Liver (tissue), 2 donors: Measurements from ENCODE around the gene CAMK1G.

Source experiments
- CTCF ChIP-seq: fragments of 150-350 bp; IDR thresholded peaks from 2 replicates; pipeline ENCODE4 v1.5.1; 2017; ENCODE audit warnings: improper control_type of control experiment, low read depth, low read length; ENCODE audit not compliant: missing input control
- FOXA1 ChIP-seq: IDR thresholded peaks from 2 replicates; pipeline ENCODE4 v1.6.1; 2016; ENCODE audit warnings: antibody characterized with exemption
- MAX ChIP-seq: IDR thresholded peaks from 2 replicates; pipeline ENCODE4 v1.6.1; 2016; ENCODE audit warnings: antibody characterized with exemption
- ZBTB33 ChIP-seq: IDR thresholded peaks from 2 replicates; pipeline ENCODE4 v1.6.1; 2016; ENCODE audit warnings: antibody characterized with exemption
- donor health status: healthy.

DNA sequence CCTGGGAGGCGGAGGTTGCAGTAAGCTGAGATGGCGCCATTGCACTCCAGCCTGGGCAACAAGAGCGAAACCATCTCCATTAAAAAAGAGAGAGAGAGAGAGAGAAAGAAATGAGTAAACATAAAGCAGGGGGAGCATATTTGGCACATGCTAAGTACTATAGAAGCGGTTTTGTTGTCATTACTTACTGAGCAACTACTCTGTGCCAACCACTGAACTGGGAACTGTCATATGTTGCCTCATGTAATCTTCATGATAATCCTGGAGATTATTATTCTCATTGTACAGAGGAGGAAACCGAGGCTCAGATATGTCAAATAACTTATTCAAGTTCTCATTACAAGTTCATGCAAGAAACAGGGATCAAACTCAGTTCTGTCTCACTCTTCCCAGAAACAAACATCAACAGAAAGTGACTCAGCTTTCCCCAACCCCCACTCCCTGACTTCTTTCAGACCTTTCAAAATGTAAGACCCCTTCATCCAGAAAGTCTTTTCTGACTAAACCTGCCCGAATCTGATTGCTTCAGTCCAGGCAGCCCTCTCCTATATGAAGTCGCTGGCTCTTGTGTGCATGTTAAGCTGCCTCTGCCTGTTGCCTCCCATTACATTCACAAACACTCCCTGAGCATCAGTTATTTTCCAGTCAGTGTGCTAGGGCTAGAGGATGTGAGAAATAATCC, 45.2 kb downstream of the CAMK1G start:
- TF ChIP-seq MAX (no peak), CTCF (no peak), FOXA1 (no peak), ZBTB33 (no peak)
